Activated CD4-positive, alpha-beta T cell treated with anti-CD3 and anti-CD28 coated beads, Interleukin-2, amount 50 U/mL, for 24 hours (primary cell): ENCODE measurements around the gene ACAP1.

Experiments used
- DNase-seq, 2 donors: peaks; one replicate each; pipeline ENCODE4 v3.0.0-alpha.2; 2020; ENCODE audit warnings: low read depth in 1 of 2, low spot score in 1 of 2

Gene ACAP1

GRCh38 chr17:7311110-7311705 lies 25.1 kb upstream of the ACAP1 start:
- no peak for DNase-seq

GRCh38 chr17:7312432-7313087 lies 23.8 kb upstream of the ACAP1 start:
- DNase-seq, result no peak

GRCh38 chr17:7313088-7313889 lies 23.0 kb upstream of the ACAP1 start:
- DNase-seq, result no peak

GRCh38 chr17:7313890-7314718 lies 22.2 kb upstream of the ACAP1 start:
- DNase-seq, result no peak

GRCh38 chr17:7314719-7315569 lies 21.4 kb upstream of the ACAP1 start, which contains the start of gene GPS2:
GPS2 (minus strand) TSS chr17:7315360; CDS start chr17:7315052, 308 bp downstream.
- DNase-seq, result peak; percentile 91 to 96

GRCh38 chr17:7315570-7316235 lies 20.6 kb upstream of the ACAP1 start:
- no peak for DNase-seq

- no peak for DNase-seq
These were observed 19.0 kb upstream of the ACAP1 start for GRCh38 chr17:7317161-7317803.

- no peak for DNase-seq
These were observed 18.0 kb upstream of the ACAP1 start for GRCh38 chr17:7318121-7318860.

- DNase-seq, result no peak
These were observed 14.9 kb upstream of the ACAP1 start for GRCh38 chr17:7321466-7321865.

GRCh38 chr17:7322520-7323194 lies 13.7 kb upstream of the ACAP1 start:
- DNase-seq, result no peak

- DNase-seq, result peak in 1 of 2 donors; percentile 41
These were observed 12.4 kb upstream of the ACAP1 start for GRCh38 chr17:7323731-7324437.

GRCh38 chr17:7324438-7324779 lies 11.9 kb upstream of the ACAP1 start:
- no peak for DNase-seq

- DNase-seq, result no peak
These were observed 11.2 kb upstream of the ACAP1 start for GRCh38 chr17:7325031-7325528.

- DNase-seq, result no peak
These were observed 10.1 kb upstream of the ACAP1 start for GRCh38 chr17:7326186-7326585.

GRCh38 chr17:7327056-7327455 lies 9.3 kb upstream of the ACAP1 start:
- no peak for DNase-seq

- no peak for DNase-seq
These were observed 8.8 kb upstream of the ACAP1 start for GRCh38 chr17:7327501-7327900.

GRCh38 chr17:7328009-7328408 lies 8.3 kb upstream of the ACAP1 start:
- DNase-seq, result no peak
